Forelimb muscle (tissue), 1 donor: Measurements from ENCODE around the gene MAN1A1. TPM values are rescaled to one million over a fixed set of nuclear protein-coding genes. Genes with fewer than 3 reads are reported as not detected.

Source experiments
- DNase-seq: peaks from one replicate; pipeline ENCODE4 v3.0.0-alpha.2; 2013; ENCODE audit warnings: low read depth
- polyA plus RNA-seq: library from polyadenylated mRNA; unstranded; fragments of 120-200 nt; gene quantifications from one replicate; pipeline ENCODE4 v1.2.1, GENCODE V29; 2013; ENCODE audit not compliant: insufficient read length

The MAN1A1 gene
- polyA plus RNA-seq, 1 donor, result 23.4 TPM

DNA sequence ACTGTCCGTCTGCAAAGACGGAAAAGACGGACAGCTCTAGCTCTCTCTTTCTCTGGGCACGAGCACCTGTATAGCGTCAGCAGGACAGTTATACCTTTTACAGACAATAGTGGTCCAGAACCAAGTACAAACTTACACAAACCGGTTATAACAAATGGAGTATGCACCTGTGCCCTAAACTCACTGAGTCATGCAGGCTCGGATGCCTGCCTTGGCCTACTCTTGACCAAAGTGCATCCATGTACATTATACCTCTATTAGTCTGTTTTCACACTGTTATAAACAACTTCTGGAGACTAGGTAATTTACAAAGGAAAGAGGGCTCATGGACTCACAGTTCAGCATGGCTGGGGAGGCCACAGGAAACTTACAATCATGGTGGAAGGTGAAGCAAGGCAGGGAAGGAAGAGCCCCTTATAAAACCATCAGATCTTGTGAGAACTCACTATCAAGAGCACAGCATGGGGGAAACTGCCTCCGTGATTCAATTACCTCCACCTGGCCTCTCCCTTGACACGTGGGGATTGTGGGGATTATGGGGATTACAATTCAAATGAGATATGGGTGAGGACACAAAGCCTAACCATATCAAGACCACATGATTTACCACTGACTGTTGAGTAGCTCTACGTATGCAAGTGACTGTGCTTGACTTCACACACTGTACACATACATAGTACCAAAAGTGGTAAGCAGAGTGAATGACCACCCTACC lies 23.1 kb downstream of the MAN1A1 start:
- no peak for DNase-seq

DNA sequence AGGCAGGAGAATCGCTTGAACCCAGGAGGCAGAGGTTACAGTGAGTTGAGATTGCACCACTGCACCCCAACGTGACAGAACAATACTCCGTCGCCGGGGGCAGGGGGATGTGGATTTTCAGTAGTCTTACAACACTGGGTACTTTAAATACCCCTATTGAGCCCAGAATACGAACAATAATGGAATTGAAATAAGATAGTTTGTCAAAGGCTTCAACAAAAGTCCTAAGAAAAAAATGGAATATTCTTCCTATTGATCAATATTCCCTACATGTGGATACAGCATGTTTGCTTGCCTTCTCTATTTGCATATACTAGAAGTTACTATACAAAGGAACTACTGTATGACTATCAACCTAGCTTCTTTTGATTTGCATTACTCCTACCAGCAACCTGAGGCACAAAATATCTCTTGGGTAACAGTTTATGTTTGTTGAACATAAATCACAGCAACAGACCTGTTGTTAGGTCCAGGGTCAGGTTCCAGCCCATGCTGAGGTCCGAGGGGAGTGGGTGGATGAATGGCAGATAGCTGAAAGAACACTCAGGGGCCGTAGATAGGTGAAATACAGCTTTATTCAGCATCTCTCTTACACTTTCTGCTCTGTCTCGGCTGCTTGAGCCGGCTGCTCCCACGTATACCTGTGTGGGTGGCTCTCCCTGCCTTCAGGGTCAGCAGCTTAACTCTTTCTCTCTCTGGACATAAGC lies 23.8 kb downstream of the MAN1A1 start:
- DNase-seq, result no peak

DNA sequence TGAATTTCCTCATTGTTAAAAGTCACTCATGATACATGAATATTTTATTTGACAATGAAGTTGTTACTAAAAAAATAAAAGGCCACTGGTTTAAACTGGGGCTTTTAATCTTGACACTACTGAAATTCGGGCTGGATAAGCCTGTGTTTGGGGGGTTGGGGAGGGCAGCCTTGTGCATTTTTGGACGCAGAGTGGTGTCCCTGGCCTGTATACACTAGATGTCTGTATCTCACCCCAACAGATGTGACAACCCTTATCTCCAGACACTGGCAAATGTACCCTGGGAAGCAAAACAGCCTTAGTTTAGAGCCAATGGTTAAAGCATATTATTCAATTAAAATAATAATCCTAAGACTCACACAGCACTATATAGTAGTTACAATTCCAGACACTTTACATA lies 24.8 kb downstream of the MAN1A1 start:
- DNase-seq, result no peak

DNA sequence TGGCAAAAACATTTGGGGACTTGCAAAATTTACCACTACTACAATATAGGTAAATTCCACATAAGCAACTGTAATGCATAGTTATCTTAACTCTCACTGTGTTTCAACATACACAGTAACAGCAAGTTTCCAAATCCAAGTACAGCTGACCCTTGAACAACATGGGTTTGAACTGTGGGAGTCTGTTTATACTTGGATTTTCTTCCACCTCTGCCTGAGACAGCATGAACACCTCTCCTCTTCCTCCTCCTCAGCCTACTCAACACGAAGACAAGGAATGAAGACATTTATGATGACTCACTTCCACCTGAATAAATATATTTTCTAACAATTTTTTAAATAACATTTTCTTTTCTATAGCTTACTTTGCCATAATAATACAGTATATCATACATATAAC lies 25.6 kb downstream of the MAN1A1 start:
- DNase-seq, result no peak

DNA sequence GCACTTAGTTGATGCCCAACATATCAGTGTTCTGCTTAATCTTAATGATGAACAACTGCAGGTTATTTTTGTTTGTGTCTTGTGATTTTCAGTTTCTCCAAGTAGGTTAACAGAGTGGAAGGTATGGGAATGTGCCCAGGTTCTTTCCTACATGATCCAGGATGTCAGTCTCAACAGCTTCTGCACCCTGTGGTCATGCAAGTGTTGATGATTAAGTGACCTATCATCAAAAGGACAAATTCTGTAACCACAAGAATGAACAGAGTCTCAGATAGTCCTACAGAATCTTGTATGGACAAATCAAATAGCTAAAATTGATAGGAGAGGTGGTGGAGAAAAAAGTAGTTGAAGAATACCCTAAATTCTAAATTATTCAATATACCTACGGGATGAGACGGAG lies 26.1 kb downstream of the MAN1A1 start:
- no peak for DNase-seq

DNA sequence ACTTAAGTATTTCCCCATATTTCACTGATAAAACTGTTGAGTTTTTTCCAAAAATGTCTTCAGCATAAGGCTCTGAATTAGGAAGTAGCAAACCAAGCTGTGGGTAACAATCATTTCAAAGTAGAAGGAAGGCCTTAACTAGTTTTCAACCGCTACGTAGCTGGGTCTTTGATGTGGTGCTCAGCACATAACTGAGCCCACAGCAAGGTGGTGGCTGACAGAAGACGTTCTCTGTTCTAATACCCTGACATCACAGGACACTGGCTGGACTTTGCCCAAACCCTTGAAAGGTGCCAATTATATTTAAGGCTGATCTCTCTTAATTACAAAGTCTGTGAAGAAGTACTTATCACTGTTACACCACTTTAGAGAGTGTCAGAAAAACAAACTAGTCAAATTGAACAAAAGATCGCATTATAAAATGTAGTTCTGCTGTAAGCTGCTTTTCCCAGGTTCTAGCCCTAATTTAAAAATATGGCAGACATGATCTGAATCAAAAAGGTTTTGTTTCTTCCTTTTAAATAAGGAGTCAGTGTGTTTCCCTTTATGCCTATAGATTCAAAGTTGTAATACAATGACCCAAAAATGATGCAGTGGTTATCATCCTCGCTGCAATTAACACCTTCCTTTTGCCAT lies 26.7 kb downstream of the MAN1A1 start:
- DNase-seq, result no peak

DNA sequence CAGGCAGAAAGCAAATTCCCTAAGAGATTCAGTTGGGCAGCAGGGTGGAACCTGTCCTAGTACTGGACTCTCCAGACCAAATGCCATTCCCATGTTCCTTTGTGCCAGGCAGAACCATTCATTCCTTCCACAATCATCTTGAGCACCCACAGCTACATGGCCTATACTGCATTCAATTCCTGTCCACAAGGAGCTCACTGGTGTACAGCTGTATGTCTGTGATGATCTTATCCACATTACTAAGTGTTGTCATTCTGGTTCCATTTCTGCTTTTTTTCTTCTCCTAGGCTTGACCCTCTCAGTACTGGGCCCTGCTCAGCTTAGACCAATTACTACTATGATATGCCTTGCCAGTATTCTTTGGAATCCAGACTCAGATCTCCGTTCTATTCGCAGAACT lies 27.5 kb downstream of the MAN1A1 start:
- no peak for DNase-seq

DNA sequence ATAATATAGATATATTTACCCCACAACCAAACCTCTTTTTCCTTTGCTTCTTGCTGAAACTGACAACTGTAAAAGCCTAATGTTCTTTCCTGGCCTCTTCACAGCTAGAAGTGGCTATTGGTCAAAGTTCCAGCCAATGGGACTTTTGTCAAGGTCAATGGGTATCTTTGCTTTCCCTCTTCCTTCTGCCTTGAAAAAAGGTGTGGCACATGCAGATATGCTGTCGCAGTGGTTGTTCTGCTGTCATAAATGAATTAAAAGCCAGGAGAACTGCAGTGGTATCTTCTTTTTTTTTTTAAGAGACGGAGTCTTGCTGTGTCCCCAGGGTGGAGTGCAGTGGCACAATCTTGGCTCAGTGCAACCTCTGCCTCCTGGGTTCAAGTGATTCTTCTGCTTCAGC lies 29.9 kb downstream of the MAN1A1 start:
- DNase-seq, result no peak

DNA sequence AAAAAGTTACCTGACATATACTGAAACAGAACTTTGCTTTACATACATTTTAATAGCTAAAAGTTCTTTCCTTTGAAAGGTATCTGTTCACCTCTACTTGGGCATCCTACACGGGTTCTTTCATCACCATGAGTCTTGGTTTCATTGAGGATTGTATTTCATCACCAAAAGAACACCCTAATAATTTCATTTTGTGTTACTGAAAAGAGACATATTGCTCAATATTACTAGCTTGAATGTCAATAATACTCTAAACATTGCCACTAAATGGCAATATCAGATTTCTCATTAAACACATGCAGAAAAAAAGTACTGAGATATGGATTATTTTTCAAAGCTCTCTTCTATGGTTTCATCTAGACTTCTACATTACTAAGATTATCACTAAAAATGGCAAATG lies 30.8 kb downstream of the MAN1A1 start:
- DNase-seq, result no peak

DNA sequence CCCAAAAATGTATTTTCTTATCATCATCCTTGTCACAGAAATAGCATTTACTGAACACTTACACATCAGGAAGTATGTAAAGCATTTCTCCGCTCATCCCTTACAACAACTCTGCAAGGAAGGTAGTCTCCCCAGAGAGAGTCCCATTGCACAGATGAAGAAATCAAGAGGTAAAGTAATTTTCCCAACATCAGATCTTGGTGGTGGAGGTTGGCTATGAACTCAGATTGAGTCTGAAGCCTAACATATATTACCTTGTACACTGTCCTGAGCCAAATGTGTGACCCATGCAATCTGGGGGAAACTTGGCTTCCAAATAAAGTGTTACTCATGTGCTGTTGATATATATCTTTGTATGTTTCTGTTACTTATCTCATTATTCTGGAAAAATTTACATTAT lies 31.4 kb downstream of the MAN1A1 start:
- DNase-seq, result no peak

DNA sequence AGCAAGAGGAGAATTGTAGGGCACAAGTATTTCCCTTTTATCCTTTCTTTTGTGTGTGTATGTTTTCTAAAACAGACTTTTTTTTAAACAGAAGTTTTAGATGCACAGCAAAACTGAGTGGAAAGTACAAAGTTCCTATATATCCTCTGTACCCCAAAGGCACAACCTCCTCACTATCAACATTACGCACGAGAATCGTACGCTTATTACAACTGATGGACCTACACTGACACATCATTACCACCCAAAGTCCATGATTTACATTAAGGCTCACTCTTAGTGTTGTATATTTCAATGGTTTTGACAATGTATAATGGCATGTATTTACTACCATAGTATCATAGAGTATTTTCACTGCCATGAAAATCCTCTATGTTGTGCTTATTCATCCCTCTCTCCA lies 32.6 kb downstream of the MAN1A1 start:
- DNase-seq, result no peak

DNA sequence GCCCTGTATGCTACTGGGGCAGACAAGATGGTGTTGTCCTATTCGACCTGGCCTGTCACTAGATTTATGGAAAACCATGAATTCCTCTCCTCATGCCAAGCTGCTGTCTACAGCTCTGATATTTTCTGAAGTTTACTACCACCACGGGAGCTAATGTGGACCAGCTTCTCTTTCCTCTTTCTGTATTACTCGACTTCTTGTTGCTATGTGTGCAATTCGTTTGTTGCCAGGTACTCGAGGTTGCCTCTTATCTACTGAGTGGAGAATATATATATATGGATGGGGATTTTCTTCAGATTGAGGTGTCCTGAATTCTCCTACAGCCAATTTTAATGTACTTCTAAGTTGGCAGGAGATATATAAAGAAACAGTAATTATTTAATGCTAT lies 34.7 kb downstream of the MAN1A1 start:
- DNase-seq, result no peak

DNA sequence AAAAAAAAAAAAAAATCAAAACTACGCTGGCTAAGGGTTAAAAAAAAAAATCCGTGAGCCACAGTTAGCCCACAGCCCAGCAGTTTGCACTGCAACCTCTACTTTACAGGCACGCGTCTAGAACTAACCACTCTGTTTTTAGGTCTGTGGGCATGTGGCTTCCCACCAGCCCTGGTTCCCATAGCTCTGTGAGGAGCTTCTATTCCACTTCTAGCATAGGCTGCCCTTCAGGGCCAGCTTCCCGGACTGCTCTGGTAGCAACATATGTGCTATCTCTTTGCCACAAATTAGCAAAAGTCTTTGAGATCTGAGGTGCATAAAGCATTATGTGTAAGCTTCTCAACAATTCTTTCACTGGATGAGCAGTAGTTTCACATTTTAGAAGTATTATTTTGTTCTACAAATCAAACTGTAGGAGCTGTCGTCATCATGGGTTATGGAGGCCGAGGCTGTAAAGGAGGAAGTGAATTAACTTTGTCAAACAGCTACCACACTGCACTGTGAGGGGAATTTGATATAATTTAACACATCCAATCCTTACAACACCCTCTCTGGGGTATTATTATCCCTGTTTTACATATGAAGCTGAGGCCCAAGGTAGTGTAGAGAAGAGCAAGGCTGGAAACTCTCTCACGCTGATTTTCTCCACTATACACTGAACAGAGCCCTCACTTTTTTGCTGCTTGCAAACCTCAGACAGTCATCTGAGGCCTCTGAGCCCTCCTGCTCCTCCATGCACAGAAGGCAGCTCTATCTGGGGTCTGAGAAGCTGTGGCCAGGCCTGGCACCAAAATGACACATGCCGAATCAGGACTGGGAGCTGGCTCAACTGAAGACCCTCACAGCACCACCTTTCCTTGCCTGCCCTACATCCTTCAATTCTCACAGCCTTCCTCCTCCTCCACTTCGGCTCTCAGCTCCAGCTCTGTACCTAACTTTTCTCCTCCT lies 35.4 kb downstream of the MAN1A1 start:
- DNase-seq, result no peak

DNA sequence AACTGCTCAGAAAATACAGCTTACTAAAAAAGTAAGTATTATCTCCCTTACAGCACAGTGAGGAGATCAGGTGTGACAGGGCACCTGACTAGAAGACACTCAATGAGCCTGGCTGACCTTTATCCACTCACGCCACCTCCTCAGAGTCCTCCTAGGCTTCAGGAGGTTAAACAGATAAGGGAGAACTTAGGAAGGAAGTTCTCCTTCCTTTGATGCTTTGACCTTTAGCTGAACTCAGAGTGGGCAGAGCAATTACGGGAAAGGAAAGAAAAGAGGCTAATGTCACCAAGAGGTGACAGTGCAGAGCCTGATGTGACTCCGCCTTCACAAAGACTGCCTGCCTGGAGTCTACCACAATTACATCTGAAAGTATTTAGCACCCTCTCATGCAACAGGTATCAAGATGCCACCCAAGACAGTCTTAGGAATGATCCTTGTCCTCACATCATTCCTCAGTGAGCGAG lies 36.7 kb downstream of the MAN1A1 start:
- DNase-seq, result no peak

DNA sequence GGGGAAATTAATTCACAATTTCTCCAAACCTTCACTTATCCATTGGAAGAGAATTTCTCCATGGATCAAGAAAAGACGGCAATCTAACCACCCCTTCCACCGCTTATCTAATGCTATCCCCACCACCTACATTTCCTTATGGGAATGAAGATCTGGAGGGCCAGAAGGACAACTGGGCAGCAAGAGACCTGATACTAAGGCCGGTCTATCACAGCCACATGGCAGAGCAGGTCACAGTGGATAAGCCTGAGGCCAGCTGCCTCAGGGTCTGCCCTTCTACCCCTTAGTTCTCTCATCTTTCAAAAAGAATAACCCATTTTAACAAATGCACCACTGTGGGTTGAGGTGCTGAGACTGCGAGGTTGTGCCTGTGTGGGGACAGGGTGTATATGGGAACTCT lies 37.1 kb downstream of the MAN1A1 start:
- no peak for DNase-seq

DNA sequence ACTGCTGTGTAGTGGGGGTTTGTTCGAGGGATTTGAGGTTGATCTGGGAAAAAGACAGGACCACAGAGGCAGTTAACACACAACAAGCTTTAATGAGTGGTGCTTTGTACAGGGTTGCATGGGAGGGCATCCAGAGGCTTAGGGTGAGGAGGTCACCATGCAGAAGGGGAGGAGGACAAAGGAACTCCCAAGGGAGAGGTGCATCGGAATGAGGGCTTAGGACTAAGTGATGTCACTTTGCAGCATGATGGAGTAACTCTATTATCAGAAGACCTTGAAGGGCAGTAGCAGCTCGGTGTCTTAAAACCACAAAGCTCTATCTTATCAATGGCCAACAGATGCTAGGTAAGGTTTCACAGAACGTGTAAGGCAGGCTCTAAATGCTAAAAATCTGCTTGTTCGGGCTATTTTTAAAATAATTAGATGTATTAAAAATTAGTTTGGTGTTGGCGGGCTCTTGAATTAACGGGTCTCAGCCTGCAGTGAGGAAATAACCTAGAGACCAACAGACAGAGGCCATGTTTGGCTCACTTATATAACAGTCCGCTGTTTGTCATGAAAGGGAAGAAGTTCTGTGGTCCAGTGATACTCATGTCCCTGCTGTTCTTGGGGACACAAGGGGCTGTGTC lies 37.9 kb downstream of the MAN1A1 start:
- no peak for DNase-seq

DNA sequence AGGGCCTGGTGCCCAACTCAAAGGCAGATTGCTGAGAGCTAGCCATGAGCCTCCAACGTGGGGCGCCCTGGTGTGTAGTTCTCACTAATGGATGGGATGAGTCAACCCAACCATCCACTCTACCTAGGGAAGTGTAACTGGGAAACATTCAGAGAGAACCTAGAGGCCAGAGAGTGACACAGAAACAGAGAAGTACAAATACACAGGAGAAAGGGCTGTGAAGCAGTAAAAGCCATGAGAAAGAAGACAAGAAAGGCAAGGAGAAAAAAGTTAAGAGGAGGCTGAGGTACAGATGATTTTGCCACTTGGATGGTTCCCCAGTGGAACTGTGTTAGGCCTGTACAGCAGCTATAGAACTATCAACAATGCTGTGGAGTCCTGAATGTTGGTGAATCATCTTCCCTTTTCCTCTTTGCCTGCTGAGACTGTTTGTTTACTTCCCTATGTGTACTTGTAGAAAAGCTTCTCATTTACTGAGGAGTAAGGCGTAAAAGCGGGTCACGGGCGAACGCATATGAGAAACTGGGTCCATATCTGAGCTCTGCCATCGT lies 39.0 kb downstream of the MAN1A1 start:
- DNase-seq, result no peak

DNA sequence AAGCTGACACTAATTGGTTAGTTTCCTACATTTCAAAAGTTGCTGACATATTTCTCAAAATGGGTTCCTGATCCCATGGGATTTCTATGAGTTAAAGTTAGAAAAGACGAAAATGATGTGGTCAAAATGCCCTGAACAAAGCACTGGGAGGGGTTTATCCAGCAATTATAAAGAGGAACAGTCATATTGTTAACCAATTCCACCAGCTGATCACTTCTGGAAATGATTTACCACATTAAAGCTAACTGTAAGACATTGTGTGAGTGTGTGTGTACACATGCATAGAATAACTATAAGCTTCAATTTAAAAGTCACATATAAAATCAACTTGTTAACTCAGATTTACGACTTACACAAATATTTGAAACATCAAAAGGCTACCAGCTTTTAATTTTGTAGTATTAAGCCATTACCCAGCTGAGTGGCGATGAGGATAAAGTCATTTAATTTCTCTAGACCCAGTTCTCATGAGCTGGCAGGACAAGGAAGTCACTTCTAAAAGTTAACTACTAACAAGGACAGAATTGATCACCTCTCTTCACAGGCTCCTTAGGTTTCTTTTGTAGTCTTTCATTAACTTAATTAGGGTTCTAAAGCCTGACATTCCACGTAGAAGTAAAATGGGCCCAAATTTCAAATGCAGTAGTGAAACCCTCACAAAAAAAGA lies 40.4 kb downstream of the MAN1A1 start:
- DNase-seq, result no peak

DNA sequence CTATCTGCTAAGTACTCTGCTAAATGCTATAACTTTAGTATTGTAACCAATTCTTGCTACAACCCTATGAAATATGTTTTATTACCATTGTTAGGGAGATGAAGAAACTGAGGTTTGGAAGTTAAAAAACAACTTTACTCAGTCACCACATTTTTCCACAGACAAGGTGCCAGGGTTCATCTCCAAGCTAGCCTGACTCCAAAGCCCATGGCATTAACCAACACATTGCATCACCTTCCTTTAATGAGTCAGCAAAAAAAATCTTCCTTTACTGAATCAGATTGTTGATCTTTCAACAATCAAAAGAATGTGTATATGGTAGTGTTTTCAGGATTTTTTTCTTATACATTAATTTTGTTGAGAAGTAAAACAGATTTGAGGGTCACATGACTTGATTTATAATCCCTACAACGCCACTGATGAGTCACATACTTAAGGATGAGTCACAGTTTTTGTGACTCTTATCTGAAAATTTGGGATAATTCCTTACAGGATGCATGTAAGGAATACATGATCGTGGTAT lies 41.5 kb downstream of the MAN1A1 start:
- no peak for DNase-seq

DNA sequence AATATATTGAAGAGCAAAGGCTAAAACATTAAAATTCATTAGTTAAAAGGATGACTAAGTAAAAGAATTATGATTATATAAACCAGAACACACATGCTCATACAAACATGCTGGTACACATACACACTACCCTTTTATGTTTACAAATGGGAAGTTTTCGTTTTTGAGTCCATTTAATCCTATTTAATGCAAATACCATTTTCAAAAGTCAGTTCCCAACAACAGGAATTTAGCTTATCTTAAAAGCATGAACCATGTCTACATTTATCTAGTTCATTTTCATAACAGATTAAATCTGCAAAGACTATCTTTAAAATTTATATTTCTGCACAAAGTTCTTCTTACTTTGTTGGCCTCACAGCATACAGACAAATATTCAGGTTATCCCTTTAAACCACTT lies 42.5 kb downstream of the MAN1A1 start:
- DNase-seq, result no peak
